ENCODE results near the gene FBXO22.
"Not testable (repeated sequence)": the region's sequence is repeated elsewhere in the genome, so short reads cannot be mapped to it uniquely, and the experiment has no call there.

FBXO22 gene

DNA sequence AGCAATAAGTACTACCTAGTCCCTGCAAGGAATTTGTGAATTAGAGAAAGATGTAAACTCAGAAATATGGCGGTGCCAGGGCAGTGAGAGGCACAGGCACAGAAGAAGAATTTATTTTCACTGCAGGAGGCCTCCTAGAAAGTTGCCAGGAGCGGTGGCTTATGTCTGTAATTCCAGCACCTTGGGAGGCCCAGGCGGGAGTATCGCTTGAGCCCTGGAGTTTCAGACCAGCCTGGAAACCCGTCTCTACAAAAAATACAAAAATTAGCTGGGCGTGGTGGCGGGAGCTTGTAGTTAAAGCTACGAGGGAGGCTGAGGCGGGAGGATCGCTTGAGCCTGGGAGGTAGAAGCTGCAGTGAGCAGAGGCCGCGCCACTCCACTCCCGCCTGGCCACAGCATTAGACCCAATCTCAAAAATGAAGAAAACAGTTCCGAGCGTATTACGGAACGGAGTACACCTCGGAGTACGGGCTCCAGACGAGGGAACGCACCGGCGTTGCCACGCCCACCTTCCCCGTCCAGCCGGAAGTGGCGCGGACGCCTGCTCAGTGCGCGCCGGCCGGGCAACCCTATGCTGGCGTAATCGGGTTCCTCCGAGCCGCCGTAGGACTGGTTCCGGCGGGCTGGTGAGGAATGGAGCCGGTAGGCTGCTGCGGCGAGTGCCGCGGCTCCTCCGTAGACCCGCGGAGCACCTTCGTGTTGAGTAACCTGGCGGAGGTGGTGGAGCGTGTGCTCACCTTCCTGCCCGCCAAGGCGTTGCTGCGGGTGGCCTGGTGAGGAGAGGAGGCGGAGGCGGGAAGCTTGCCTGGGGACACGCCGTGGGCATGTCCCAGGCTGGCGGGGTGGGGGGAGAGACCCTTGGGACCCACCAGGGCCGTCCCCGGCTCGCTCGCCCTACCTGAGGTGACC, at the start of gene FBXO22:
Gene FBXO22 (plus strand): TSS at position 548 of the 909 bp plus-strand sequence. CDS start 86 bp downstream, at position 634.
- DNase-seq, result peak; percentile 88

DNA sequence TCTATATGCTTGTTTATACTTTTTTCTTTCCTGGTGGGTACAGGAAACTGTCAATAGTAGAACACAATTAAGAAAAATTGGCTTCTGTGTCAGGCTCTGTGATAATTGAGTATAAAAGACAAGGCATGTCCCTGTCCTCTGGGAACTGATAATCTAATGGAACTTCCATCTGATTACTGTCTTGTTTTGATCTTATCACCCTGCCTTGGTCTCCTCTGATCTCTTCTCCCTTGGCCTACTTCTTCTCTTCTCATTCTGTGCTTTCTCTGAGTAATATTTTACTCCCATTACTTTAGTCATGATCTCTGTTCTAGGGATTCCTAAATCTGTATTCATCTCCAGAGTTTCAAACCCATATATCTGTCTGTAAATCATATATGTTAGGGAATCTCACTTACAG, 45.8 kb upstream of the FBXO22 start:
- no peak for DNase-seq

DNA sequence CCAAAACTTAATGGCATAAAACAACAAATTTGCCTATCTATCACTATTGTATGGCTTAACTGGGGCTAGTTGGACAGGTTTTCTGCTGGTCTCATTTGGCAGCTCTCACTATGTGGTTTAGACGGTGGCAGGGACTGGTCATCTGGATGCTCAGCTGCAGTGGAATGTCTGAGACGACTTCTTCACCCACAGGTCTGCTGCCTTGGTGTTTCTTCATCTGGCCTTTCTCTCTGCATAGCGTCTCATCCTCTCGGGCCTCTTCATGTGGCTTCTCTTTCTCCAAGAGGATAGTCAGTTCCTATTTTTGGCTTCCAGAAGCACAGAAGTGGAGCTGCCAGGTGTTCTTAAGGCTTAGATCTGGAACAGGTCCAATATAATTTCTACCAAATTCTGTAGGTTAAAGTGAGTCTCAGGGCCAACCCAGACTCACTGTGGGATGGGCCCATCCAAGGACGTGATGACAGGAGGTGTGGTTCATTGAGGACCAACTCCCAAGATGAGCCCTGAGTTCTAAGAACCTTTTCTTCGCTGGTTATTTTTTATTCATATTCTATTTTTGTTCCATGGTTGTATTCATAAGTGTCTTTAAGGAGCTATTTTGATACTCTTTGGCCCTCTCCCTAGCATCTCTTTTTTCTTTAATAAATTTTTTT, 41.8 kb upstream of the FBXO22 start:
- DNase-seq, result no peak

DNA sequence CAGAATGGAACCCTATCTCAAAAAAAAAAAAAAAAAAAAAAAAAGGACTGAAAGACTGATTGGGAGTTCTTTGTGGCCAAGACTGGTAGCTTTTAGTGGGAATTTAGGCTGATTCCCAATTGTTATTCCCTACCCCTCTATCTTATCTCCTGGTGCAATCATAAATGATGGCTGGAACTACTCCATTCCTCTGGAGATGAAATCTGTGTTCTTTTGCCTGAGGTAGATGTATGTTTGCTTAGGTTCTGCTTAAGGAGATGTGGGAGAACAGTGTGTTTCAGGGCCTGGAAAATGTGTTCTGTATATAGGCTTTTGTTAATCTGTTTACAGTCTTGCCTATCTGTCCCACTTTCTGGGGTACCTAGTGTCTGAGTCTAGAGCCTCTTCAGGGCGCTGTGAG, 40.9 kb upstream of the FBXO22 start:
- DNase-seq, result no peak

DNA sequence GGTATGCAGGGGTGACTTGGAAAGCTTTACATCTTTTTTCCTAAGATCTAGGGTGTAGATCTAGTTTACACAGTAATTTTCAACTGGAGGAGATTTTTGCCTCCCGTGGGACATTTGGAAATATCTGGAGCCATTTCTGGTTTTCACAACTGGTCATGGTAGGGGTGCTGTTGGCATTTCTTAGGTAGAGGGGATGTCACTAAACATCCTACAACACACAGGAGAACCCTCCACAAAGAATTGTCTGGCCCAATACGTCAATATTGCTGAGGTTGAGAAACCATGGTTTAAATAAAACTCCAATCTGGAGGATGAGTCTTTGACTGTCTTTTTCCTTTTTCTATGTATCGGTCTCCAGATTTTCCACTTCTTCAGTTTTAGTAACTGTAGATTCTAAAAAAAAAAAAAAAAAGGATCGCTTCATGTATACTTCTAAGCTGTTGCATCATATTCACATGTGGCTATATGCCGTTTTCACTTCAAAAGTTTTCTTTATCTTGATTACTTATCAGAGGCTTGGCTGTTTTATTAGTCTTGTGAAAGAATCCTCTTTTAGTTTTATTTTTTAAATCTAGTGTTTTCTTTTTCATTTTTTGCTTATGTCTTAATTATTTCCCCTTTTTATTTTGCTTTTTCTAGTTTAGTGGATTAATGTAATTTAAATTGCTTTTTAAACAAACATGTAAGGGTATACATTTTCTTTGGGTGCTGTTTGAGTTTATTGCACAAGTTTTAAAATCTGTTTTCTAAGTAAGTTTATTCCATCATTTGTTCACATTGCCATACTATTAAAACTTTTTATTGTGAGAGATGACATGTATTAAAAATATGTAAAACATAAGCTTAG, 39.2 kb upstream of the FBXO22 start:
- no peak for DNase-seq

DNA sequence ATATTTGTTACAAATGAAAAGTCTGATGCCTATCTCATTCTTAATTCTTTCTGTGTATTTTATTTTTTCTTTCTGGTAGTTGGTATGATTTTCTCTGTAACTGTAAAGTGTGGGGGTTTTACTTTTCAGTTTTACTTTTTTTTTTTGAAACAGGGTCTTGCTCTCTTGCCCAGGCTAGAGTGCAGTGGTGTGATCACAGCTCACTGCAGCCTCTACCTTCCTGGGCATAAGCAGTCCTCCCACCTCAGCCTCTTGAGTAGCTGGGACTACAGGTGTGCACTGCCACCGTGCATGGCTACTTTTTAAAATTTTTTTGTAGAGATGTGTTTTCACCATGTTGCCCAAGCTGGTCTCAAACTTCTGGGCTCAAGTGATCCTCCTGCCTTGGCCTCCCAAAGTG, 37.6 kb upstream of the FBXO22 start:
- DNase-seq, result not testable (repeated sequence)

DNA sequence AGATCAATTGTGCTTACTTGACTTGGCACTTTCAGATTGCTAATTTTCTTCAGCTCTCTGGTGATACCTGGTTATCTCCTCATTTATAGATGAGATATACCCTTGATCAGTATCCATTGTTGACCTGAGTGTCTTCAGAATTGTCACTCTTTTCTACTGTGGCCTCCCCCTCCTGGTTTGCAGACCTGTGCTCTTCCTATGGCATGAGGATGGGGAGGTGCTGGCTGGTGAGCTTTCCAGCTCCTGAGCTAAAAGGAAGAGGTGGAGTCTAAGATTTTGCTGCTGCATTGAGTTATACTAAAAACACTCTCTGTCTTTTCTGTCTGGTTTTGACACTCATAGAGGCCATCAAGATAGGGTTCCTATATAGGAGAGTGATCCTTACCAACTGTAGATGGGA, 36.8 kb upstream of the FBXO22 start:
- DNase-seq, result no peak

DNA sequence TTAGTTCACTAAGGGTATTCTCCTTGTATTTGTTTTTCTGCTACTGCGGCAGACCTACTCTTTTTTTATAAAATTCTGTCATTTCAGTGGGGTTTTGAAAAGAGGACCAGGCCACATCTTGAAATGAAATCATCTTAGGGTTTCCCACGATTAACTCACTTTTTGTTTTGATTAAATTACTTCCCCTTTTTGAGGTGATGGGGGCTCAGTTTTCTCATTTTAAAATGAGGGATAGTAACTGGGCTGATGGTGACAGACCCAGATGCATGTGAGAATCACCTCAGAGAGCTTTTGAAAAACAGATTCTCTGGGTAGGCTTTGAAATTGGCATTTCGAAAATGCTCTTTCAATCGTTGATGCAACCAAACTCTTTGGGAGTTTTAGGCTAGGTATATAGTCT, 36.2 kb upstream of the FBXO22 start:
- DNase-seq, result no peak

DNA sequence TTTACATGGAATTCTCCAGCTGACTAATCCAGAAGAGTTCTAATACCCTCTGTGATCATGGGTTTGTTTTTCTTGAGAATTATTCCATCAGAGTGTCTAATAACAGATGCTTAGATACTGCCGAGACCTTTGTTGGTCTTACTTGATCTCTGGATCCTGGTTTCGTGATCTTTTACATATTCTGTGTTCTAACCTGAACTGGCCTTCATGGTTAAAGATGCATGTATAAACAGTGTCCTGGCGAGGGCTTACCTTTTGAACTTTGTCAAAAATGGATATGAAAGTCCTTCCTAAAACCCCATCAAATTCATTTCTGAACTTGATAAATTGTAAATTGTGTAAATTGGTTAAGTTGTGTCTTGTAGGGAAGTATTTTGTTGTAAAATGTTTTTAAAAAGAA, 35.7 kb upstream of the FBXO22 start:
- DNase-seq, result no peak

DNA sequence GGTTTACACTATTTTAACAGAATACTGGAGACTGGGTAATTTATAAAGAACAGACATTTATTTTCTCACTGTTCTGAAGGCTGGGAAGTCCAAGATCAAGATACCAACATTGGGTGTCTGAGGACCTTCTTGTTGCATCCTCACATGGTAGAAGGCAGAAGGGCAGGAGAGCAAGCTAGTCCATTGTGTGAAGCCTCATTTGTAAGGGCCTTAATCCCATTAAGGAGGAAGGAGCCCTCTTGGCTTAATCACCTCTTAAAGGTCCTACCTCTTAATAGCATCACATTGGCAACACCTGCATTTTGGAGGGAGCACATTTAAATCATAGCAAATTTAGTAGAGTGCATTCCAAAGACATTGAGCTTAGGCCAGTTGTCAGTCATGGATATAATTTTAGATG, 34.2 kb upstream of the FBXO22 start:
- no peak for DNase-seq

DNA sequence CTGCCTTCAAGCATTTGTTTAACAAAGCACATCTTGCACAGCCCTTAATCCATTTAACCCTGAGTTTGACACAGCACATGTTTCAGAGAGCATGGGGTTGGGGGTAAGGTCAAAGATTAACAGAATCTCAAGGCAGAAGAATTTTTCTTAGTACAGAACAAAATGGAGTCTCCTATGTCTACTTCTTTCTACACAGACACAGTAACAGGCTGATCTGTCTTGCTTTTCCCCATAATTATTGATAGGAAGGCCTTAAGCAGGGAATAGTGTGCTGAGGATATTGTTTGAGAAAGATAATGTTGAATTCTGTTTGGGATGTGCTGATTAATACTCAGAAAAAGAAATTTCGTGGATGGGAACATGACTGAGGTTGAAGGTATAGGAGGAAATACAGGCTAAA, 32.1 kb upstream of the FBXO22 start:
- not testable (repeated sequence) for DNase-seq

DNA sequence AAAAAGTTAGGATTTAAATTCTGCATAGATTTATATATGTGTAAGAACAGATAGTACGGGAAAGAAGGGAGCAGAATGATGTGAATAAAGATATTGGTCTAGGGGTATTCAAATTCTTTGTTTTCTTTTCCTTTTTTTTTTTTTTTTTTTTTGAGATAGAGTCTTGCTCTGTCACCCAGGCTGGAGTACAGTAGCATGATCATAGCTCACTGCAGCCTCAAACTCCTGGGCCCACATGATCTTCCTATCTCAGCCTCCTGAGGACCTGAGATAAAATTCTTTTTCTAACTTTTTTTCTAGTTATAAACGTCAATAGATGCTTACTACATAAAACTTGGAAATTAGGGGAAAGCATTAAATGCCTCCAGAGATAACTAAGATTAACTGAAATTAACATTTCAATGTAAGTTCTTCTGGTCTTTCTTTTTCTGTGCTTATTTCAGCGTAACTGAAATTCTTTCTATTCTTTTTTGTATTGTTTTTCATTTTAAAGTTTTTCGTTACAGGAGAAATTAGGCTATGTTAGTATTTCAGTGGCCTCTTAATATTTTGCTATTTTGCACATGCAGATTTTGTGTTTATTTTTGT, 31.2 kb upstream of the FBXO22 start:
- no peak for DNase-seq

DNA sequence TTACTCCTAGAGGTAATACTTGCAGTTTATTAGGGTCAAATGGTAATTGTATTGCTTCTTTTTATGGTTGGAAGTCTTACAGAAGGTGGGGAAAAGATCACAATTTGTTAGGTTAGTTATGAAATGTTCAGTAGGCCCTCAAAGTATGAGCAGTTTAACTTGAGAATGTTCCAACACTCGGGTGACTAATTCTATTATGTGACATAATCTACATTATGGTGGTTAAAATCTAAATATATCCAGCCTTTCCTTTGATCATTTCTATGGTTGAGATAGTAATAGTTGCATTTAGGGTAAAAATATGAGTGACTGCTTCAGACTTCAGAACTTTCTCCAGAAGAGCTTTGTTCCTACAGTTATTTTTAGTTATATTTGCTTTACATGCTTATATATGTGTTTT, 19.6 kb upstream of the FBXO22 start:
- DNase-seq, result no peak

DNA sequence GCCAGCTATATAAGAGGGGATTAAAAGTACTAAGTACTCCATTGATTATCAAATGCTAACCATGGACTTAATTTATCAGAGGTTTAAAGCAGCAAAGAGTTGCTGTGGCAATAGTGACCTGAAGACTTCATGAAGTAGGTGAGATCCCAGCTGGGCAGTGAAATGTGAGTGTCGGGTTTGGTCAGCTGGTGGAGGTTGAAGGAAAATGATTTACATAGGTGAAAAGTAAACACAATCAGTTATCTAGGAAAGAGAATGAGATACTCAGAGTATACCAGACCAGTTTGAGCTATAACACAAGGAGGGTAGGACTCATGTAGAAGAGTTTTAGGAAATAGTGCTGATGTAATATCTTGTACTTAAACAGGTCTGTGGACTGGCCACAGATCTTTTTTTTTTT, 16.5 kb upstream of the FBXO22 start:
- peak; percentile 4 for DNase-seq

DNA sequence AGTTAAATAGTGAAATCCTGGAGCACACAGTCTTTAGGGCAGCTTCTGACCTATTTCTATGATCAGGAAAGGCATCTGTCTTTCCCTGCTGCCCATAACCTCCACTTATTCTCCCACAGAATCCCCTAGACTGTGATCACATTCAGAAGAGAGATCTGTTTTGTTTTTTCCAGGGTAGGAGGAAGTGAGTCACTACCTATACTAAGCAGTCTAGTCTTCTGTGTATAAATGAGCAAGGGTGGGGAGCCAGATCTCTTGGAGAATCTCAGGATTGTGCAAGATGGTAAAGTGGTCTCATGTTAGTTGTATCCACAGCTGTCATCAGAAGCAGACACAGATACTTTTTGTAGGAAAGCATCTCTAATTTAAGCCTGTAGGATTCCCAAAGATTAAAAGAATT, 11.8 kb upstream of the FBXO22 start:
- DNase-seq, result no peak

DNA sequence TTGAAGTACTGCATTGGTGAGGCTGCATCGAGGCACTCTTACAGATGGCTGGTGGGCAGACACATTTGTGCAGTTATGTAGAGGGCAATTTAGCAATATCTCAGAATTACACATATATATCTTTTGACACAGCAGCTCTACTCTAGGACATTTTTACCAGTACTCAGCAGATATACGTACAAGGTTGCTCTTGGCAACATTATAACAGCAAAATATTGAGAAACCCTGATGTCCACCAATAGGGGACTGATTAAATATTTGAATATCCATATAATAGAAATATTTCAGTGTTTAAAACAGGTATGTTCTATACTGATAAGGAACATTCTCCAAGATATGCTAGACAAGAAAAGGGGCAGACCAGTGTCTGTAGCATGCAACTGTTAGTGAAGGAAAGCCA, 7.9 kb upstream of the FBXO22 start:
- no peak for DNase-seq

DNA sequence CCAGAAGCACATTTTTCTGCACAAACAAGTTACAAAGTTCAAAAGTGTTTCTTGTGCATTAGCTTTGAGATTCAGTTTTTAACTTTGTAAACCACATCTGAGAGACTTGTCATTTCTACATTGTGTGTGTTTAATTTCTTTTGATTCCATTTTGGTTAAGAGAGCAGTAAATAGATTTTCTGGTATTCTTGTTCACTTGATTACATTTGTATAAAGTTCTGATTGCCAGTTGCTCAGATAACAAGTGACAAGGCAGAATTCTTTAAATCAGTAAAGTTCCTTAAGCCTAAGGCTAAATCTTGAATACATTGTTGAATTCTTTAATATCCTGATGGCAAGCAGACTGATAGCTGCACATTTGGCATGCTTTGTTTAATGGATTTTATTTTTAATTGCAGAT, 3.1 kb upstream of the FBXO22 start:
- DNase-seq, result no peak

DNA sequence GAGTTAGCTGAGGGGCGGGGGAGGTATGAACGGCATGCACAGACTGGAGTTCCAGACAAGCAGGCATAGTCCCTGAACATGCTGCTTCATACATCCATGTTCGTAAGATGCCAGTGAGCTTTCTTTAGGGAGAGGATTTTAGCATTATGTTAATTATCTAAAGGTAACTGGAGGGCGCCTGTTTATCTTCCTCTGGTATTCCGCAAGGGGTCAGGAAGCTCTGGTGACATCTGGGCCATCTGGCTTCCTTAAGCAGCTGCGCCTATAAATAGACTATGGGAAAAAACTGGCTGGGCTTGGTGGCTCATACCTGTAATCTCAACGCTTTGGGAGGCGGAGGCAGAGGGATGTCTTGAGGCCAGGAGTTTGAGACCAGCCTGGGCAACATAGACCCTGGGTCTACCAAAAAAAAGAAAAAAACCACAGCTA, 1.5 kb upstream of the FBXO22 start:
- peak; percentile 10 for DNase-seq

DNA sequence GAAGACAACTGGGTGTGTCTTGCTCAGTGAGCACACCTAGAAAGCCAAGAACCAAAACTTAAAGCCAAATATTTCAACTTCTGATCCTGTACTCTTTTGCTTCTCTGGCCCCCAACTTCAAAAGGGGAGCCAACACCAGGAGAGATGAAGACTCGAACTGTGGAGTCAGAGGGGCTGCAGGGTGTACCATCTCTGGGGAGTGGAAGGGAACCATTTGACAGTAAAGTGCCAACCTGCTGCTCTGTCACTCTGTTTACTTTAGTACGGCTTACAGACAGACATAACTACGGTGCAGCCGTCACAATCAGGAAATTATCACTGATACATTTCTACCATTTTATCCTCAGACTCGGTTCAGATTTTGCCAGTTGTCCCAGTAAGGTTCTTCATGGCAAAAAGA, 1.6 kb downstream of the FBXO22 start:
- DNase-seq, result no peak

DNA sequence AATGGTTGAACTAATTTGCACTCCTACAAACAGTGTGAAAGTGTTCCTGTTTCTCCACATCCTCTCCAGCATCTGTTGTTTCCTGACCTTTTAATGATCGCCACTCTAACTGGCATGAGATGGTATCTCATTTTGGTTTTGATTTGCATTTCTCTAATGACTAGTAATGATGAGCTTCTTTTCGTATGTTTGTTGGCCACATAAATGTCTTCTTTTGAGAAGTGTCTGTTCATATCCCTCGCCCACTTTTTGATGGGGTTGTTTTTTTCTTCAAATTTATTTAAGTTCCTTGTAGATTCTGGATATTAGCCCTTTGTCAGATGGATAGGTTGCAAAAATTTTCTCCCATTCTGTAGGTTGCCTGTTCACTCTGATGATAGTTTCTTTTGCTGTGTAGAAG, 6.7 kb downstream of the FBXO22 start:
- not testable (repeated sequence) for DNase-seq

DNA sequence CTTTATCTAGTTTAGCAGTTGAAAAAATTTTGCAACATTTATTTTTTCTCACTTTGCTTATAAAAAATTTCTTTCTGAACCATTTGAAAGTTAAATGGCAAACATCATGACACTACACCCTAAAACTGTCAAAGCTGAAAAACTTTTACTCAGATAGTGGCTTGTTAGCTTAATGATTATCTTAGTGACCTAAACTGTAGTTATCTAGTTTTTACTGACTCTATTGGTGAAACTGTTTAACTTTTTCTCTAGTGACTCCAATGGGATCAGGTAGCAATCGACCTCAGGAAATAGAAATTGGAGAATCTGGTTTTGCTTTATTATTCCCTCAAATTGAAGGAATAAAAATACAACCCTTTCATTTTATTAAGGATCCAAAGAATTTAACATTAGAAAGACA, 13.3 kb downstream of the FBXO22 start:
- DNase-seq, result no peak

DNA sequence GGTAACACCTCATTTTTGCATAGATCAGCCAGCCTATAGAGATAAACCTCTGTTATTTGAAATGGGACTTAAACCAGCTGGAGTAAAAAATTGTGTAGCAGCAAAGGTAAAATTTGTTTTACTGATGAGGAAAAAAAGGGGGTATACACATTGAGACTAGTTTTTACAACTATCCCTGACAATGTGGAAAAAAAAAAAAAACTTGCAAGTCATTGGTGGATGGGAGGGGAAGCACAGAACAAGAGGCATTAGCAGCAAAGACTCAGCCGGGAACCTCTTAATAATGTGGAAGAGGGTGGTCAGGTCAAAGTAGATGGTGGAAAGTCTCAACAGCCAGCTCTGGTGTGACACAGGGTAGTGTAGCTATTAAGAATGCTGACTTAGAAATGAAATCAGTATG, 14.5 kb downstream of the FBXO22 start:
- DNase-seq, result no peak

DNA sequence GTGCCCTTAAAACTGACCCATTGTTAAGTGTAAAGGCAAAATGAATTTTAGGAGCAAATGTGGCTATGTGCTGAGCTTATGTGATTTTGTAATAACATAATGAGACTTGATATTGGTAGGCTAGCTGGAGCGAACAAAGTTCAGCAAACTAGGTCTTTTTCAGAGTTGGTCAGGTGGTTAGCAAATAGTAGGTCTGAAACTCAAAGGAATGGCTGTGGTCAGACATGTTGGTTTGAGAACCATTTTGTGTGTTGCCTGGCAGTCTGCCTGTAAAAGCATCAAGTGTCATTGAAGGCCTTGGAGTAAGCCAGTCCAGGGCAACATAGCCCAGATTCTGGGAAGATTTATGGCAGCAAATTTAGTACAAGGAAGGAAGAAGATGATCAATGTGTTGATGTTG, 16.4 kb downstream of the FBXO22 start:
- no peak for DNase-seq

All from NCI-H146 (cell line).